Esophagus muscularis mucosa (tissue), 4 donors: ENCODE data around the gene MYL5. TPM values are rescaled to one million over a fixed set of nuclear protein-coding genes. Genes with fewer than 3 reads are reported as not detected.

ENCODE experiments used
- DNase-seq: peaks from one replicate; pipeline ENCODE4 v3.0.0-alpha.2; 2017; ENCODE audit errors: extremely low spot score
- H3K27ac ChIP-seq, 4 donors: fragments of 200-600 bp; sonication (generic); replicated peaks in 1 of 4; 1 replicate in 3 of 4; 2 replicates in 1 of 4; pipeline ENCODE4 v1.5.1; 2016 to 2019; ENCODE audit warnings: mild to moderate bottlenecking in 1 of 4
- H3K27me3 ChIP-seq, 4 donors: fragments of 200-600 bp; sonication (generic); one replicate each; pipeline versions ENCODE4 v1.5.1 to v1.6.0; 2016 to 2019
- H3K36me3 ChIP-seq, 4 donors: fragments of 200-600 bp; sonication (generic); one replicate each; pipeline ENCODE4 v1.5.1; 2016 to 2019
- H3K4me1 ChIP-seq, 4 donors: fragments of 200-600 bp; sonication (generic); one replicate each; pipeline ENCODE4 v1.5.1; 2016 to 2019
- H3K4me3 ChIP-seq, 4 donors: fragments of 200-600 bp; sonication (generic); 1 replicate in 2 of 4; 2 replicates in 2 of 4; pipeline ENCODE4 v1.5.1; 2016 to 2019; ENCODE audit warnings: mild to moderate bottlenecking in 4 of 4, moderate library complexity in 1 of 4
- H3K9me3 ChIP-seq, 4 donors: fragments of 200-600 bp; sonication (generic); 1 replicate in 3 of 4; 2 replicates in 1 of 4; pipeline ENCODE4 v1.5.1; 2016 to 2019
- CTCF ChIP-seq, 3 experiments: fragments of 200-600 bp in 2 of 3; fragments of 450-650 bp in 1 of 3; sonication (generic) in 2 of 3; IDR thresholded peaks; one replicate each; pipeline ENCODE4 v1.5.1; 2017 to 2019; ENCODE audit warnings: antibody characterized with exemption in 3 of 3, mild to moderate bottlenecking in 2 of 3, moderate library complexity in 1 of 3
- EP300 ChIP-seq: sonication (generic); formaldehyde crosslinking; IDR thresholded peaks from one replicate; pipeline ENCODE4 v1.6.1; 2017; ENCODE audit warnings: antibody characterized with exemption
- POLR2A ChIP-seq: fragments of 450-650 bp; IDR thresholded peaks from one replicate; pipeline ENCODE4 v1.6.1; 2017; ENCODE audit warnings: antibody characterized with exemption, moderate library complexity, mild to moderate bottlenecking, low read depth
- POLR2AphosphoS5 ChIP-seq, 2 donors: sonication (generic); formaldehyde crosslinking; IDR thresholded peaks; one replicate each; pipeline ENCODE4 v1.6.1; 2017; ENCODE audit warnings: antibody characterized with exemption in 2 of 2
- WGBS: methylation state at CpG from one replicate; pipeline ENCODE4 v1.1.5; 2018; 5-methylcytosine and 5-hydroxymethylcytosine counted together
- intact Hi-C: fragments of 100-400 bp; cut with DNase I; formaldehyde crosslinking; loops from one replicate; pipeline ENCODE4 v1.15.1; 2023
- total RNA-seq, 4 donors: library from RNA; depleted of rRNA; stranded (reverse); fragments of >200 nt; gene quantifications; one replicate each; pipeline versions ENCODE4 v1.1.0 to v1.2.1, GENCODE V29; 2016

Gene MYL5
- total RNA-seq, 4 donors from 2014 or later: 7.9 to 9.9 (median 9.6) TPM

DNA sequence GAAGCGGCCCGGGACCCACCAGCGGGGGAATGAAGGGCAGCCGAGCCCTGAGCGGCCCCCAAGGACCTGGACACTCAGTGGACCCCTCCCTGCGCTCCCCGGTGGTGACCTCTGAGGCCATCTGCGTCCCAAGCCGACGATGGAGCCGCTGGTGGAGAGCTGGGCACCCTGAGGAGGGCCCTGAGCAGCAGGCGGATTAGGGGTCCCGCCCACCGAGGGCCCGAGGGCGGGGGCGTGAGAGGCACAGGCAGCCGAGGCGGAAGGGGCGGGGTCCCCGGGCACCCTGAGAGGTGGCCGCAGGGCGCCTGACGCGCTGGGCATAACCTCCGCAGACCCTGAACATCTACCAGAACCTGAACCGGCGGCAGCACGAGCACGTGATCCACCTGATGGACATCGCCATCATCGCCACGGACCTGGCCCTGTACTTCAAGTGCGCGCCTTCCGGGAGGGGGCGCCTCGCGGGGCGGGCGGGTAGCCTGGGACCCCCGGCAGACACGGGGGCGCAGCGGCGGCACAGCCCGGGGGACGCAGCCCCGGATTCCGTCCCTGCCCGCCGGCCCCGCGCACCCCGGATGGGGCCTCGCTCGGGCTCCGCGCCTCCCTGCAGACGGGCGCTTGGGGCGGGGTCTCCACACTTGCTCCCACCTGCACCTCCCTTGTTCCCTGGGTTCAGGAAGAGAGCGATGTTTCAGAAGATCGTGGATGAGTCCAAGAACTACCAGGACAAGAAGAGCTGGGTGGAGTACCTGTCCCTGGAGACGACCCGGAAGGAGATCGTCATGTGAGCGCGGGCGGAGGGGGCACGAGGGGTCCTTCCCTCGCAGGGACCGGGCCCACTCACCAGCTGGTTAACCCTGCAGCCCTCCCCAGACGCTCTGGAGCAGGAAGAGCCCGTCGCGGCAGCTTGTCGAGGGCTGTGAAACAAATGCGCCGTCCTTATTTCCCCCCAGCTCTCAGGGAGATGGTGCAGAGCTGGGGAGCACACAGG, 10.6 kb upstream of the MYL5 start:
- TF ChIP-seq EP300: no peak
- peak in 1 of 2 donors; percentile 19 for TF ChIP-seq POLR2AphosphoS5 (IDR thresholded peaks at IDR 0.05)
- TF ChIP-seq CTCF (IDR thresholded peaks at IDR 0.05): no peak
- H3K9me3 ChIP-seq: no peaks in the 10 kb centered on the region
- intact Hi-C loops: no loop called here
- 4% methylated on average over 29 of the region's 80 CpGs for WGBS
- H3K4me1 ChIP-seq: peaks cover 5 to 20% (median 18%) of the 10 kb centered on the region in 4 donors
- DNase-seq: no peak
- H3K27me3 ChIP-seq: peaks cover 0 to 33% (median 0%) of the 10 kb centered on the region in 4 donors
- no peaks in the 10 kb centered on the region for H3K36me3 ChIP-seq
- peak overlapping the region in 2 of 4 donors; percentile 40 to 43 for H3K27ac ChIP-seq
- H3K4me3 ChIP-seq: peak overlapping the region; percentile 57 to 80 (median 68)

GRCh38 chr4:664713-665231, 9.6 kb upstream of the MYL5 start:
- intact Hi-C loops: no loop called here
- Histone ChIP-seq H3K27me3 (peaks cover 0 to 33% (median 0%) of the 10 kb centered on the region in 4 donors), H3K9me3 (no peaks in the 10 kb centered on the region), H3K27ac (no peak overlapping the region), H3K4me1 (peaks cover 5 to 20% (median 18%) of the 10 kb centered on the region in 4 donors), H3K4me3 (peak overlapping the region in 1 of 4 donors; percentile 57), H3K36me3 (no peaks in the 10 kb centered on the region)
- WGBS: 96% methylated on average over 22 of the region's 24 CpGs
- no peak for DNase-seq
- TF ChIP-seq EP300 (no peak), CTCF (IDR thresholded peaks at IDR 0.05) (no peak), POLR2AphosphoS5 (IDR thresholded peaks at IDR 0.05) (no peak), POLR2A (no peak)

DNA sequence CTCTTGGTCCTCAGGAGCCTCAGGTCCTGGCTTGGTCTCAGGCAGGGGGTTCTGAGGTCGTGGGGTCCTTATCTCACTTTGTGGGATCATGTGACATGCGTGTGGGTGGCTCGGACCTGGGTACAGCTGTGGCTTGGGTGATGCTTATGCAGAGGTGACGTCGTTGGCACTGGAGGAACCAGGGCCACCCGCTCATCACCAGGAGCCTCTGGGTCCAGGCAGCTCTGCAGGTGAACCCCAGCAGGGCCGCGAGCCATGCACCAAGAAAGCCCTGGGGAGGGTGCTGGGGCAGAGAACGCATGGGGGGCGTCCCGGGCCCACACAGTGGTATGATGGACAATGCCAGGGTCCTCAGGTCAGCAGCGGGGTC, 9.0 kb upstream of the MYL5 start:
- TF ChIP-seq EP300: no peak
- no peak for TF ChIP-seq POLR2A
- no peak for TF ChIP-seq CTCF (IDR thresholded peaks at IDR 0.05)
- no peak for TF ChIP-seq POLR2AphosphoS5 (IDR thresholded peaks at IDR 0.05)
- no peak overlapping the region for H3K4me3 ChIP-seq
- WGBS: 93% methylated on average over 12 of the region's 12 CpGs
- peaks cover 0 to 6% (median under 1%) of the 10 kb centered on the region in 4 donors for H3K36me3 ChIP-seq
- peaks cover 5 to 20% (median 18%) of the 10 kb centered on the region in 4 donors for H3K4me1 ChIP-seq
- peaks cover 0 to 33% (median 0%) of the 10 kb centered on the region in 4 donors for H3K27me3 ChIP-seq
- H3K27ac ChIP-seq: no peak overlapping the region
- DNase-seq: no peak
- intact Hi-C loops: no loop called here
- H3K9me3 ChIP-seq: no peaks in the 10 kb centered on the region

- Histone ChIP-seq H3K9me3 (no peaks in the 10 kb centered on the region), H3K36me3 (peaks cover under 1 to 11% (median 5%) of the 10 kb centered on the region in 4 donors), H3K27ac (no peak overlapping the region), H3K27me3 (peaks cover 0 to 33% (median 0%) of the 10 kb centered on the region in 4 donors), H3K4me3 (no peak overlapping the region), H3K4me1 (peaks cover 5 to 20% (median 18%) of the 10 kb centered on the region in 4 donors)
- TF ChIP-seq POLR2AphosphoS5 (IDR thresholded peaks at IDR 0.05): no peak
- TF ChIP-seq POLR2A: no peak
- no peak for TF ChIP-seq CTCF (IDR thresholded peaks at IDR 0.05)
- no peak for TF ChIP-seq EP300
- no peak for DNase-seq
- intact Hi-C loops: no loop called here
- 76% methylated on average over 11 of the region's 22 CpGs for WGBS
Measured at GRCh38 chr4:665751-666435, 8.4 kb upstream of the MYL5 start.
